HG02973 (cell line): ENCODE data around the gene PDSS1.
A peak's percentile ranks its signal among the peaks of the same experiment; 100 is the strongest.

ENCODE experiments used
- ATAC-seq: cut with Tn5 transposase; IDR thresholded peaks from one replicate; pipeline ENCODE4 v1.9.1; 2021; ENCODE audit warnings: moderate library complexity; ENCODE audit not compliant: unreplicated experiment

The PDSS1 gene

DNA sequence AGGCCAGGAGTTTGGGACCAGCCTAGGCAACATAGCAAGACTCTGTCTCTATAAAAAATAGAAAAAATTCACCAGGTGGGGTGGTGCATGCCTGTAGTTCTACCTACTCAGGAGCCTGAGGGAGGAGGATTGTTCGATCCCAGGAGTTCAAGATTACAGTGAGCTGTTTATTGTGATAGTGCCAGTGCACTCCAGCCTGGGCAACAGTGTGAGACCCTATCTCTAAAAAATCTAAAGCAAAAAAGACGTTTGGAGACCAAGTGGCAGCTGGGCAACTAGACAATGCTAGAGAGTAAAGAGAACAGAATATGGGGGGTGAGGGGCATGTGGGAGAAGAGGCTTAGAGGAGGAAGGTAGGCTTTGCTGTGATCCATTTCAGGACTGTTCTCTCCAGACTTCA, 1.4 kb downstream of the PDSS1 start:
- no peak for ATAC-seq

DNA sequence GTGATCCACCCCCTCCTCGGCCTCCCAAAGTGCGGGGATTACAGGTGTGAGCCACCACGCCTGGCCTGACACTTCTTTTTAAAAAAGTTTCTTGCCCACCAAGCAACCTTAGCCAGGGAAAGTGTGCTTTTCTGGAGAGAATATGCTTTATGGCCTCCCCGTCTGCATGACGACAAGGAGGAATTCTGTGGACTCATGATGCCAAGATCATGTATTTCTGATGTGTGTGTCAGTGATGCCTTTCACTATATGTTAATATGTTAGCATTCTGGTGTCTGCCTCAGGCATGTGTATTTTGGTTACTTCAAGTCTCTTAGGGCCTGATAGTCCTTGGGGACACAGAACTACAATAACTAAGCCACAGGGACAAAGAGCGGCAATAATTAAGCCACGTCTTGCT, 2.1 kb downstream of the PDSS1 start:
- ATAC-seq = no peak

DNA sequence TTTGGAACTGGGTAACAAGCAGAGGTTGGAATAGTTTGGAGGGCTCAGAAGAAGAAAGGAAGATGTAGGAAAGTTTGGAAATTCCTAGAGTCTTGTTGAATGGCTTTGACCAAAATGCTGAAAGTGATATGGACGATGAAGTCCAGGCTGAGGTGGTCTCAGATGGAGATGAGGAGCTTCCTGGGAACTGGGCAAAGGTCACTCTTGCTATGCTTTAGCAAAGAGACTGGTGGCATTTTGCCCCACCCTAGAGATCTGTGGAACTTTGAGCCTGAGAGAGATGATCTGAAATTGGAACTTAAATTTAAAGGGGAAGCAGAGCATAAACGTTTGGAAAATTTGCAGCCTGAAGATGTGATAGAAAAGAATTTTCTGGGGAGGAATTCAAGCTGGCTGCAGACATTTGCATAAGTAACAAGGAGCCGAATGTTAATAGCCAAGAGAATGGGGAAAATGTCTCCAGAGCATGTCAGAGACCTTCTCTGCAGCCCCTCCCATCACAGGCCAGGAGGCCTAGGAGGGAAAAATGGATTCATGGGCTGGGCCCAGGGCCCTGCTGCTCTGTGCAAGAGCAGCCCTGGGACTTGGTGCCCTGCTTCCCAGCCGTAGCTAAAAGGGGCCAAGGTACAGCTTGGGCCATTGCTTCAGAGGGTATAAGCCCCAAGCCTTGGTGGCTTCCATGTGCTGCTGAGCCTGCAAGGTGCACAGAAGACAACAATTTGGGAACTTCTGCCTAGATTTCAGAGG, 3.6 kb downstream of the PDSS1 start:
- no peak for ATAC-seq

DNA sequence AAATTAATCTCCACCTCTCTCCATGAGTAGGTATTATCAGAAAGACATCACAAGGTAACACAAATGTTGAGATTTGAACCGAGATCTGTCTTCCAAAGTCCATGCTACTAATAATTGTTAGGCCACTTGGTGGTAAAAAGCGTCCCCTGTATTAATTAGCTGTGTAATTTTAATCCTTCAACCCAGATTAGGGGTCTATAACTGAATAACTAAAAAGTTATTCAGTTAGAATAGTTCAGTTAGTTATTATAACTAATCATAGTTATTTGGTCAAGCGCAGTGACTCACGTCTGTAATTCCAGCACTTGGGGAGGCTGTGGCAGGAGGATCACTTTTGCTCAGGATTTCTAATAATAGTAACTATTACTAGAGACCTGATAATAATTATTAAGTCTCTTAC, 5.6 kb downstream of the PDSS1 start:
- ATAC-seq = no peak

DNA sequence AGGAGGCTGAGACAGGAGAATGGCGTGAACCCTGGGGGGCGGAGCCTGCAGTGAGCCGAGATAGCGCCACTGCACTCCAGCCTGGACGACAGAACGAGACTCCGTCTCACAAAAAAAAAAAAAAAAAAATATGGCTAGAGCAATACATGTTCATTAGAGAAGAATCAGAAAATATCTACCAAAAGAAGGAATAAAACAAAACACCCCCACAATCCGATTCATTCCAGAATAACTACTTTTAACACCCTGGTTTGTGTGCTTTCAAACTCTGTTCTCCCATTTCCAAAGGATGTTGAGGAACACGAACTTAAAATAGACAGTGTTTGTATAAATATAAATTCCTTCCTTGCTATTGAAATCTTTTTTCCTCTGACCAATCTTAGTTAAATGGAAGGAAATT, 6.5 kb downstream of the PDSS1 start:
- no peak for ATAC-seq

DNA sequence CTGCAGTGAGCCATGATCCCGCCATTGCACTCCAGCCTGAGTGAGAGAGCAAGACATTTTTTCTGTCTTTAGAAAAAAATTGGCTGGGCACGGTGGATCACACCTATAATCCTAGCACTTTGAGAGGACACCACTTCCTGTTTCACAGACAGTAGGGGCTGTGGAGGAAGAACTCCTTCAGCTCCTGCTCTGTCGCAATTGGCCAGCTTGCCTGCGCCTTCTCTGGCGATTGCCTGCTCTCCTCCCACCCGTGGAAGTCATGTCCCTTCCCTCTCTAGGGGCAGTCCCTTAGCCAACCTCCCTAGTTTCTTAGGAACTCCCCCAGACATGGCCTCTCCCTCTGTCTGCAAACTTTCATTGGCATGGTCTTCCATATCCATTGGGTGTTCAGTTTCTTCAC, 8.7 kb downstream of the PDSS1 start:
- ATAC-seq = no peak

DNA sequence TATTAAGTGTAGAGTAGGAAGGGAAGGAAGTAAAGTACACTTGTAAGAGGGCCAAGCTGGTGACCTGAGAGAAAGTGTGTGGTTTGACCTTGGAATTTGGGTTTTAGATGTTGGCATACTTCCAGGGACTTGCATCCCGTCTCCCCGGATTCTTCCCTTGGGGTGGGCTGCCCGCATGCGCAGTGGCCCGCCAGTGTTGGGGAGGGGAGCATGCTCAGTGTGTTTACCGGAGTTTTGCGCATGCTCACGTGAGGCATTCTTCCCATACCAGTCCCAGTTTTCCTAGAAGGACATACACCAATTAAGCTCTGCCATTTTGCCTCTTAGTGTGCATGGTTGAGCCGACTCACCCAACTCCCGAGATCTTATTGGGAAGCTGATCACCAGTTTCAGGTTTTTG, 9.4 kb downstream of the PDSS1 start:
- no peak for ATAC-seq

DNA sequence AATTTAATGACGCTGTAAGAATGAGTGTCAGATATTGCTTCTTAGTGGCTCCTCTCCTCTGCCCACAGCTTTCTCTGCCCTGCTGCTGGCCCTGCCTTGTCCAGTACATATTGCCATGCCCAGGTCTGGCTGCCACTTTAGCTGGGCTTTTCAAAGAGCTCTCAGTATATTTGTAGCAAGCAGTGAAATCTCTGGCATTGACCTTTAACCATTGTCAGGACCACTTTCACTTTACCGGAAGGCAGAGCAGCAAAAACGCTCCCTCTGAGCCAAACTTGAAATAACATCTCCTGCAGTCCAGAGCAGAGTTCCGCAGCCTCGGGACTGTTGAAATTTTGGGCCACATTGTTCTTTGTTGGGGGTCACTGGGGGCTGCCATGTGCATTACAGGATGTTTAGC, 13.8 kb downstream of the PDSS1 start:
- ATAC-seq = no peak

DNA sequence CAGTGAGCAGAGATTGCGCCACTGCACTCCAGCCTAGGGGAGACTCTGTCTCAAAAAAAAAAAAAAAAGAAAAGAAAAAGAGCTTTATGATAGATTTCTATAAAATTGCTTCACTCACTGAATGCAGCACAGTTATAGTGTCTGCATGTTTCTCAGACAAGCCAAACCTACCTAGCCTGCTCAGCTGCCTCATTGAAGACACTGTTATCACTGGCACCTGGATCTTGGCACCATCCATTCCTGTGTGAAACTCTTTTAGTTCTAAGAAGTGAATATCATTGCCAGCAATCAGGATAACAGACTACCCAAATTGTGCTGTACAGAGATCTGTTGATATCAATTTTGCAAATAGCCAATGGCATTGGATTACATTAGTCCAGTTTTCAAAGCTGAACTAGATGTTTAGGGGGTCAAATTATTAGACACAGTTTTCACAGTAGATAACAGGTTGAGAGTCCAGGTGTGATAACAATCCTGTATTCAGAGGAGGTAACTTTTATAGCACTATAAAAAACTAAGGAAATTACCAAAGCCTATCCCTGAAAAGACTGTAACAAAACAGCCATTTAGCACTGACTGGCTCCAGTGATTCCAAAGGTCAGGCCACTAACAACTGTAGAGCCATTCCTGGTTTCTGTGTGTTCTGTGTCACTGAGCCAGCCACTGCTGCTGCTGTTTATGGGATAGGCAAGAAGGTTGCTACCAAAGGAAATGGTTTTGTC, 17.1 kb downstream of the PDSS1 start:
- no peak for ATAC-seq

DNA sequence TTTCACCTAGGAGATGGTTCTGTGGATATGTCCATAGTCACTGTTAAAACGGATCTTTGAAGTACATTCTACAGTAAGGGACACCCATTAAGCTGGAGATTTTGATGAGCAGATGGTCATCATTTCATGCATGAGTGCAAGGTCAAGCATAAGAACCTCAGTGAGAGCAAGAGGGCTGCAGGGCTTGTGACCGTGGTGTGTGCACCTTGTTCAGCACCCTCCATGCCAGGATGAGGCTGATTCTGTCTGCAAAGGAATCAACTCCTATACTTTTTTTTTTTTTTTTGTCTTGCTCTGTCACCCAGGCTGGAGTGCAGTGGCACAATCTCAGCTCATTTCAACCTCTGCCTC, 17.6 kb downstream of the PDSS1 start:
- ATAC-seq = no peak

DNA sequence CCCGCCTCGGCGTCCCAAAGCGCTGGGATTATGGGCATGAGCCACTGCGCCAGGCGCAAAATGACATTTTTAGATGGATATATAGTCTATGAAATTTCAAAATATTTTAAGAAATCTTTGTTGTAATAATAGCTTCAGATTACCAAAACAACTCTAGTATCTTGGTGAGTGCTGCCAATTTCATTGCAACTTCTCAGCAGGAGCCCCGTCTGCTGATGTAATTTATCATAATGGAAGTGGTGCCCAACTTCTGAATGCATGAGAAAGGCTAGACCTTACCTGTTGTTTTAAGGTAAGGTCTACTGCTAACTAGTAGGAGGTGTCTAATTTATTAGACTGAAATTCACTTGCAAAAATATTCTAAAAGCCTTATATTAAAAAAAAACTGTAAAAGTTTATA, 20.0 kb downstream of the PDSS1 start:
- ATAC-seq = no peak

DNA sequence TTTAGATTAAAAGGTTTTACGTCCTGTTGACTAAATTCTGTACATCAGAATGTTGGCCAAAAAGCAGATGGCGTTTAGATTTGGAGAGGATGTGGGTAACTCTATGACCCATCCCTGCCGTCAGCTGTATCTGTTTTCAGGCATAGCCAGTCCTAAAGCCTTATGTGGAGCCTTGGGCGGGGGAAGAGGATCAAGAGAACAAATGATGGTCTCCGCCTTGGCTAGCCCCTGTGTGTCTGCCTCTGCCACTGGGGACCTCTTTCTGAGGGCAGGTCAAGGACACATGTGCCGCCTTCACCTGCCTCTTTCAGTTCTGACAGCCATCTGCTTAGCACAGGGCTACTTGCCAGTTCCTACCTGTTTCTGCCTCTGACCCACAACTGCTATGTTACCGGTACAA, 24.1 kb downstream of the PDSS1 start:
- no peak for ATAC-seq

DNA sequence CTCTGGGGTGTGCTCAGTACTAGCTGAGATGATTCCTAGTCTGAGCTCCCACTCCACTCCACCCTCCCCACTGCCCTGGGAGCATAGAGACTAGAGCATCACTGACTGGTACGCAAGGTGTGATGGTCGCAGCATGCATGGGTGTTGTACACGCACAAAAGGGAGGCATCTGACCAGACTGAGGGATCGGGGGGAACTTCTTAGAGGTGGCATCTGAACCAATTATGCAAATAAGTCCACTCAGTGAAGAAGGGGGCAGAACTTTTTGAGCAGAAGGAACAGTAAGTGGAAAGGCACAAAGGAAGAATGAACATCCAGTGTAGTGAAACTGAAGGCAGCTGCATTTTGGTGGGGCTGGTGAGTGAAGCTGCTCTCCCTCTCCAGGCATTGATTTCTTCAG, 25.5 kb downstream of the PDSS1 start:
- no peak for ATAC-seq

DNA sequence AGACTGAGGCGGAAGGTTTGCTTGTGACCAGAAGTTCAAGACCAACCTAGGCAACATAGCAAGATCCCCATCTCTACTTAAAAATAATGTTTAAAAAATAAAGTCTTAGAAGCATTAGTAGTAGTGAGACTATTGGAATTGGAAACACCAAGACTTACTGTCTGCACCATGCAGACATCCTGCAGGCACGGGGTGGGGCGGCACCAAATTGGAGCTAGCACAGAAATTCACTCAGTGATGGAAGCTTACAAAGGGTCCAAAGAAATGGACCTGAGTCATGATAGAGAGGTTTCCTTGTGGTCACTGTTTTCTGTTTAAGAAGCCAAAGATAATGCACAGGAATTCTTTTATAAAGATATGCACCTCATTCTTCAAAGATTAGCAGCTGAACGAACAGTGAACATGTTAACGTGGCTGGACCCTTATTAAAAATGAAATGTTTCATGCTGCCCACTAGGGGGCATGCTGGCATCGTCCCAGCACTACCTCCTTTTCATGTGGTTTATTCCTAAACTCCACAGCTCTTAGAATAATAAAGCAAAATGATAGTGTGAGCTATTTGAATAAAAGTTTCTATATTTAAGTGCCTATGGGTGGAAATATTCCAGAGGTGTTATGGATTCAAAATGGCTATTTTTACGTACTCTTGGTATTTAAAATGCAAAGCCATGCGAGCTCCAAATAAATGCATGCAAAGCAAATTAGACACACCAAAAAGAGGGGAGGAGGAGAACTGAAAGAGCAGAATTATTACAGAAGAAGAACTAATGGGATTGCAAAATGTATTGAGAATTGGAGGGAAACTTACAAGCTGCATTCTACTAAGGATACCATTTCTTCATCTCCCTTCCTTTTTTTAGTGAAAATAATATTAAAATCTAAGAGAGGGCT, 28.6 kb downstream of the PDSS1 start:
- ATAC-seq = no peak

DNA sequence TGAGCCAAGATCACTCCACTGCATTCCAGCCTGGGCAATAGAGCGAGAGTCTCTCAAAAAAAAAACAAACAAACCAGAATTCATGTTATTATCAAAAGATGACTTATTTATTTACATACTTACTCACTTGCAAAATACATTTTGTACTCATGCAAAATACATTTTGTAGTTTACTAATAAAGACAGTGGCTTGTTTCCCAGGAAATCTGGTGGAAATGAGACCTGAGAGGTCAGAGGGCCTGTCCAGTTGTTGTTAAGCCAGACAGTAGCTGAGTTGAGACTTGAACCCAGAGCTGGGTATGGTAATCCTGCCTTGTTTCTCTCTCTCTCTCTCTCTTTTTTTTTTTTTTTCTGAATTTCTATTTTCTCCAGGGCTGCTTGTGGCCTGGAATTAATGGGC, 29.5 kb downstream of the PDSS1 start:
- no peak for ATAC-seq

DNA sequence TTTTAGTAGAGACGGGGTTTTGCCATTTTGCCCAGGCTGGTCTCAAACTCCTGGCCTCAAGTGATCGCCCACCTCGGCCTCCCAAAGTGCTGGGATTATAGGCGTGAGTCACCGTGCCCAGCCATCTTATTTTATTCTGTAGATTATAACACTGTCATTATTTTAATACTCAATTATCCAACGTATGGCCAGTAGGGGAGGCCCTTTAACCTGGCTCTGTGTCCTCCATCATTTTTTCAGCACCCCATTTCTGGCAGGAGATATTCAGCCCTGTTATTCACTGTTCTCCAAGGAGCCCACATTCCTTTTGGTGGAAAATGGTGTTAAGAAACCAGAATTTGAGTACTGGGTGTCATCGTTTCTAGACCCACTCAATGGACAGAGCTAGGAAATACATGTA, 31.5 kb downstream of the PDSS1 start:
- no peak for ATAC-seq

DNA sequence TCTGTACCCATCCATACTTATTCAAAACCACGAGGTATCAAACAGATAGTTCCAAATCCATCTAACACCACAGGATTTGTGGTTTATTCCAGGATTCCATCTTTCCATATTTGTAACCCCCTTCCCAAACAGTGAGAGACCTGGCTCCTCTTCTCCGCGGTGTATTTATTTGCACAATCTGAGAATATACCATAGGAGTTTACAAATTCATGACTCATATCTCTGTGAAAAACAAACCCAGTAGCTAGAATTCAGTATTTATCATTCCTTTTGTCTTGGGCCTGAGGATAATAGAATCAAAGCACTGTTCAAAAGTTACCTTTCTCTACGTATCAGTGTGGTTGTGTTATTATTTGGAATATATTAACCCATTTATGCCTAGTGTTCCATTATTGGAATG, 31.9 kb downstream of the PDSS1 start:
- ATAC-seq = no peak

DNA sequence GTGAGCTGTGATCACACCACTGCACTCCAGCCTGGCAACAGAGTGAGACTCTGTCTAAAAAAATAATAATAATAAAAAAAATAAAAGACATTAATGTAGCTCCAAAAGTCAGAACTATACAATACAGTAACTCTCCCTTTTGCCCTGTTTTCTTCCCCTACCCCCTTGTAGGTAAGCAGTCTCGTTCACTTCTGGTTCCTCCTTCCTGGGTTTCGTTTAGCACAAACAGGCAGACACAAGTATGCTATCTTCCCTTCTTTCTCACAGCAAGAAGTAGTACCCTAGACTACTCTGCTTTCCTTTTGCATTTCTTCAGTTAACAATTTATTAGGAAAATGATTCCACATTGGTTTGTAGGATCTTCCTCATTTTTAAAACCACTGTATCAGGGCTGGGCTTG, 33.1 kb downstream of the PDSS1 start:
- no peak for ATAC-seq

DNA sequence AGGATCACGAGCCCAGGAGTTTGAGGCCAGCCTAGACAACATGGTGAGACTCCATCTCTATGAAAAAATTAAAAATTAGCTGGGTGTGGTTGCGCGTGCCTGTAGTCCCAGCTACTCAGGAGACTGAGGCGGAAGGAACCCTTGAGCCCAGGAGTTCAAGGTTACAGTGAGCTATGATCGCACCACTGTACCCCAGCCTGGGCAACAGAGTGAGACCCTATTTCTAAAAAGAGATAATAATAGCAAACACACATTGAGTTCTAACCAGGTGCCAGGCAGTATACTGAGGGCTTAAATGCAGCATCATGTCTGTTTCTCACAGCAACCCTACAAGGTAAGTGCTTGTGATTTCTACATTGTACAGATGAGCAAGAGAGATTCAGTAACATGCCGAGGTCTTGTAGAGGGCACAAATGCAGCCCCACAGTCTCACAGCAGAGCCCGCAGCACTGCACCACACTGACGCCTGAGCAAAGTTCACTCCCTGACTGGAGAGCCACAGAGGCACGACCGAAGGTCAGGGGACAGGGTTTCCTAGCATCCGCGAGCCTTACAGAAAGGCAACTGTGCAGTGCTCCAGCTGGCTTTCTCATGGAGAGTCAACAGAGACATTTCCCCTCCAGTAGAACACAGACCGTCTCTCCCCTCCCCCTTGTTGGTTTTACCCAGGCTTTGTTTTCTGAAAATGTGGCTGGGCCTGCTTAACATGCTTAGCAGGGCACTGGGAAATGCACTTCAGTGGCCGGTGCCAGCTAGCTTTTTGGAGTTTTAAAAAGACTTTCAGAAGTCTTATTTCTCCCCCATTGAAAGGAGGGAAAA, 36.5 kb downstream of the PDSS1 start:
- no peak for ATAC-seq

DNA sequence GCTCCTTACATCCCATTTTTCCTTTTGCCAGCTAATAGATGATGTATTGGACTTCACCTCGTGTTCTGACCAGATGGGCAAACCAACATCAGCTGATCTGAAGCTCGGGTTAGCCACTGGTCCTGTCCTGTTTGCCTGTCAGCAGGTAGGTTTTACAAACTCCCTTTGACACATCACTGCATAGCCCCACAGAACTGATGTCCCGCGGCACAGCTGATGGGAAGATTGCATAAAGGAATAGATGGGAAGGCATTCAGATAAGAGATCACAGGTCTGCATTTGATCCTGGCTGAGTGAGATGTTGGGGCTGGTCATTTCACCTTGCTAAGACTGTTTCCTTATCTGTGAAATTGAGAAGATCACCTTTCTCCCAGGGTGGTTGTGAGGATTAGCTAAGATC, 37.9 kb downstream of the PDSS1 start:
- no peak for ATAC-seq

DNA sequence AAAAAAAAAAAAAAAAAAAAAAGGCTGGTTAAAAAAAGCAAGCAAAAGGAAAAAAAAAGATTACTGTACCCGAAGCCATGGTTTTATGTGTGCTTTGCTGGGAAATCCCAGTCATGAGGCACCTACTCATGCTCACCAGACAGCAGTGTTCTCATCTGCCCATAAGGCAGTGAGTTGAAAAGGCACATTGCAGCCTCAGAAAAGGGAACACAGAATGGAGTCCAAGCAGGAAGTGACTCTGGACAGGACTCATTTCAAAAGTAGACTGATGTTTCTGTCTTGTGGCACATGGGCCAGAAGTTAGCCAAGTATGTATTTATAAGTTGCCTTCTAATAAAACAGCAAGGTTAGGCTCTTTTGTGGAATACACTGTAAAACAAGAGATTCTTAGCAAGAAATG, 40.2 kb downstream of the PDSS1 start:
- ATAC-seq = peak; percentile 75
